ENCODE data around the gene OARD1.

OARD1 gene

GRCh38 chr6:41074692-41075436, 2.7 kb upstream of the OARD1 start:
- DNase-seq: no peak

GRCh38 chr6:41073968-41074691, 2.0 kb upstream of the OARD1 start:
- peak; percentile 26 for DNase-seq

- peak; percentile 80 for DNase-seq
Observed at GRCh38 chr6:41073203-41073967, 1.2 kb upstream of the OARD1 start.

GRCh38 chr6:41072836-41073202, 663 bp upstream of the OARD1 start, which contains the start of gene NFYA:
TSS of gene NFYA (plus strand) at chr6:41072974. CDS start at chr6:41079090, 6,116 bp downstream.
- peak; percentile 99 for DNase-seq

- no peak for DNase-seq
Observed at GRCh38 chr6:41071501-41071922, 644 bp downstream of the OARD1 start.

GRCh38 chr6:41066867-41067304, 5.3 kb downstream of the OARD1 start:
- DNase-seq: peak; percentile 78

GRCh38 chr6:41065550-41066026, 6.6 kb downstream of the OARD1 start:
- DNase-seq: no peak

- no peak for DNase-seq
Observed at GRCh38 chr6:41064841-41065240, 7.3 kb downstream of the OARD1 start.

GRCh38 chr6:41063884-41064285, 8.3 kb downstream of the OARD1 start:
- DNase-seq: no peak

GRCh38 chr6:41062056-41062455, 10.1 kb downstream of the OARD1 start:
- DNase-seq: no peak

- DNase-seq: no peak
Observed at GRCh38 chr6:41061196-41061726, 10.9 kb downstream of the OARD1 start.

GRCh38 chr6:41059556-41059955, 12.6 kb downstream of the OARD1 start:
- peak; percentile 55 for DNase-seq

- DNase-seq: no peak
Observed at GRCh38 chr6:41058783-41059181, 13.4 kb downstream of the OARD1 start.

- no peak for DNase-seq
Observed at GRCh38 chr6:41056768-41057490, 15.2 kb downstream of the OARD1 start.

GRCh38 chr6:41055149-41055548, 17.0 kb downstream of the OARD1 start:
- DNase-seq: no peak

- DNase-seq: no peak
Observed at GRCh38 chr6:41054511-41054910, 17.6 kb downstream of the OARD1 start.

- no peak for DNase-seq
Observed at GRCh38 chr6:41053041-41053440, 19.1 kb downstream of the OARD1 start, which contains the start of gene APOBEC2. TSS of gene APOBEC2 (plus strand) at chr6:41053202. CDS start at chr6:41053348, 146 bp downstream.

- no peak for DNase-seq
Observed at GRCh38 chr6:41051873-41052272, 20.3 kb downstream of the OARD1 start.

- DNase-seq: no peak
Observed at GRCh38 chr6:41050536-41050935, 21.6 kb downstream of the OARD1 start.

- DNase-seq: no peak
Observed at GRCh38 chr6:41049955-41050354, 22.2 kb downstream of the OARD1 start.

- peak; percentile 13 for DNase-seq
Observed at GRCh38 chr6:41049521-41049920, 22.6 kb downstream of the OARD1 start.
